Astrocyte (in vitro differentiated cells and primary cell): ENCODE results near the gene PDIA5.

Experiments
- CTCF ChIP-seq: IDR thresholded peaks from 2 replicates; pipeline ENCODE4 v1.5.1; 2011; ENCODE audit warnings: low read depth, mild to moderate bottlenecking, inconsistent platforms, low read length, moderate library complexity; ENCODE audit not compliant: insufficient read depth
- EZH2 ChIP-seq: IDR thresholded peaks from 2 replicates; pipeline ENCODE4 v1.6.1; 2012; ENCODE audit warnings: mild to moderate bottlenecking, low read length, inconsistent platforms; ENCODE audit not compliant: insufficient read depth

GRCh38 chr3:123152687-123153086 lies 85.9 kb downstream of the PDIA5 start:
- TF ChIP-seq CTCF: no peak
- TF ChIP-seq EZH2: no peak
